Upper lobe of left lung (tissue), 6 donors: ENCODE data around the gene PRR20G. TPM values are rescaled to one million over a fixed set of nuclear protein-coding genes. Genes with fewer than 3 reads are reported as not detected.

Source experiments
- ATAC-seq, 2 donors: fragments of 200-7000 bp; cut with Tn5 transposase; one replicate each; pipeline ENCODE4 v1.9.1; 2022; ENCODE audit warnings: mild to moderate bottlenecking in 2 of 2, moderate library complexity in 2 of 2; ENCODE audit not compliant: low FRiP score in 2 of 2
- DNase-seq, 2 donors: peaks; one replicate each; pipeline ENCODE4 v3.0.0-alpha.2; 2019 to 2020
- H3K27ac ChIP-seq, 4 donors: fragments of 200-600 bp; sonication (generic); one replicate each; pipeline ENCODE4 v1.5.1; 2016 to 2019
- H3K27me3 ChIP-seq, 4 donors: fragments of 200-600 bp; sonication (generic); one replicate each; pipeline ENCODE4 v1.5.1; 2017 to 2019
- H3K36me3 ChIP-seq, 4 donors: fragments of 200-600 bp; sonication (generic); one replicate each; pipeline ENCODE4 v1.5.1; 2016 to 2019
- H3K4me1 ChIP-seq, 4 donors: fragments of 200-600 bp; sonication (generic); one replicate each; pipeline ENCODE4 v1.5.1; 2018 to 2019
- H3K4me3 ChIP-seq, 4 donors: fragments of 200-600 bp; sonication (generic); one replicate each; pipeline ENCODE4 v1.5.1; 2017 to 2019; ENCODE audit warnings: mild to moderate bottlenecking in 2 of 4, moderate library complexity in 1 of 4
- H3K9me3 ChIP-seq, 4 donors: fragments of 200-600 bp; sonication (generic); one replicate each; pipeline ENCODE4 v1.5.1; 2018 to 2019
- CTCF ChIP-seq, 6 experiments: fragments of 450-650 bp in 4 of 6; fragments of 200-600 bp in 2 of 6; sonication (generic) in 2 of 6; IDR thresholded peaks; one replicate each; pipeline ENCODE4 v1.5.1; 2016 to 2019; ENCODE audit warnings: antibody characterized with exemption in 6 of 6
- EP300 ChIP-seq, 4 donors: sonication (generic); formaldehyde crosslinking; IDR thresholded peaks; one replicate each; pipeline ENCODE4 v1.5.1; 2017; ENCODE audit warnings: antibody characterized with exemption in 4 of 4, control low read depth in 2 of 4
- POLR2A ChIP-seq, 4 donors: fragments of 450-650 bp; IDR thresholded peaks; one replicate each; pipeline ENCODE4 v1.5.1; 2016 to 2017; ENCODE audit warnings: antibody characterized with exemption in 4 of 4, mild to moderate bottlenecking in 2 of 4
- POLR2AphosphoS5 ChIP-seq, 2 donors: sonication (generic); formaldehyde crosslinking; IDR thresholded peaks; one replicate each; pipeline ENCODE4 v1.5.1; 2017; ENCODE audit warnings: antibody characterized with exemption in 2 of 2
- WGBS, 2 donors: methylation state at CpG; one replicate each; pipeline ENCODE4 v1.1.5; 2017 to 2018; 5-methylcytosine and 5-hydroxymethylcytosine counted together
- total RNA-seq, 6 donors: library from RNA; depleted of rRNA in 4 of 6; stranded (reverse); fragments of >200 nt in 4 of 6; gene quantifications; one replicate each; pipeline versions ENCODE4 v1.1.0 to v1.2.1, GENCODE V29; 2016 to 2021
- donor health status: DM: no; HTN: no; CAD: no; lungs with moderate emphysema.
- donor health status: DM: no; HTN: yes; CAD: no; lungs with severe emphysema.

PRR20G gene
- total RNA-seq, 6 donors from 2014 or later, result not detected

GRCh38 chr3:127265581-127265981, 22.3 kb downstream of the PRR20G start:
- ATAC-seq, result no peak
- Histone ChIP-seq H3K4me3 (no peak overlapping the region), H3K4me1 (no peaks in the 10 kb centered on the region), H3K36me3 (no peaks in the 10 kb centered on the region), H3K27me3 (no peaks in the 10 kb centered on the region), H3K9me3 (peaks cover 0 to 13% (median 10%) of the 10 kb centered on the region in 4 donors), H3K27ac (no peak overlapping the region)
- DNase-seq, result peak in 1 of 2 donors; percentile 50
- 92 to 93% methylated on average over 2 to 7 of the region's 7 CpGs for WGBS, 2 donors
- no peak for TF ChIP-seq POLR2AphosphoS5 (IDR thresholded peaks at IDR 0.05)
- TF ChIP-seq EP300 (IDR thresholded peaks at IDR 0.05), result no peak
- no peak for TF ChIP-seq POLR2A (IDR thresholded peaks at IDR 0.05)
- TF ChIP-seq CTCF (IDR thresholded peaks at IDR 0.05), result no peak

- Histone ChIP-seq H3K4me1 (no peaks in the 10 kb centered on the region), H3K27ac (no peak overlapping the region), H3K36me3 (no peaks in the 10 kb centered on the region), H3K27me3 (no peaks in the 10 kb centered on the region), H3K9me3 (peaks cover 0 to 13% (median 10%) of the 10 kb centered on the region in 4 donors), H3K4me3 (no peak overlapping the region)
- WGBS, 2 donors, result 91 to 92% methylated on average over 9 to 11 of the region's 11 CpGs
- DNase-seq (no peak), ATAC-seq (no peak)
- TF ChIP-seq POLR2A (IDR thresholded peaks at IDR 0.05) (no peak), EP300 (IDR thresholded peaks at IDR 0.05) (no peak), CTCF (IDR thresholded peaks at IDR 0.05) (no peak), POLR2AphosphoS5 (IDR thresholded peaks at IDR 0.05) (no peak)
These were observed 22.9 kb downstream of the PRR20G start for GRCh38 chr3:127264794-127265514.

- 69 to 74% methylated on average over 5 of the region's 5 CpGs for WGBS, 2 donors
- no peak for TF ChIP-seq POLR2A (IDR thresholded peaks at IDR 0.05)
- TF ChIP-seq CTCF (IDR thresholded peaks at IDR 0.05), result no peak
- TF ChIP-seq EP300 (IDR thresholded peaks at IDR 0.05), result no peak
- no peak for TF ChIP-seq POLR2AphosphoS5 (IDR thresholded peaks at IDR 0.05)
- no peaks in the 10 kb centered on the region for H3K27me3 ChIP-seq
These were observed 23.6 kb downstream of the PRR20G start for GRCh38 chr3:127264292-127264691.

GRCh38 chr3:127263586-127264231, 24.1 kb downstream of the PRR20G start:
- Histone ChIP-seq H3K9me3 (peaks cover 0 to 6% (median 3%) of the 10 kb centered on the region in 4 donors), H3K27me3 (no peaks in the 10 kb centered on the region), H3K4me1 (no peaks in the 10 kb centered on the region), H3K27ac (no peak overlapping the region), H3K36me3 (no peaks in the 10 kb centered on the region), H3K4me3 (no peak overlapping the region)
- DNase-seq, result no peak
- TF ChIP-seq POLR2AphosphoS5 (IDR thresholded peaks at IDR 0.05) (no peak), CTCF (IDR thresholded peaks at IDR 0.05) (no peak), EP300 (IDR thresholded peaks at IDR 0.05) (no peak), POLR2A (IDR thresholded peaks at IDR 0.05) (no peak)
- no peak for ATAC-seq
- 86% methylated on average over 8 of the region's 9 CpGs; no CpG with 5 or more reads in 1 of the 2 donors for WGBS, 2 donors

More at GRCh38 chr3:127264292-127264691, 23.6 kb downstream of the PRR20G start:
- ATAC-seq (no peak), DNase-seq (no peak)
- Histone ChIP-seq H3K9me3 (peaks cover 0 to 12% (median 7%) of the 10 kb centered on the region in 4 donors), H3K4me1 (no peaks in the 10 kb centered on the region), H3K36me3 (no peaks in the 10 kb centered on the region), H3K27ac (no peak overlapping the region), H3K4me3 (no peak overlapping the region)
